Erythroblast (primary cell): ENCODE results near the gene IL7R.

Experiments used
- GATA1 ChIP-seq: IDR thresholded peaks from 2 replicates; pipeline ENCODE4 v1.6.1; 2011; ENCODE audit warnings: low read depth, mild to moderate bottlenecking, control low read depth, low read length, moderate library complexity
- POLR2A ChIP-seq: IDR thresholded peaks from 2 replicates; pipeline ENCODE4 v1.6.1; 2011; ENCODE audit warnings: mild to moderate bottlenecking, low read length

- TF ChIP-seq POLR2A: no peak
- TF ChIP-seq GATA1: no peak
Observed at GRCh38 chr5:35860686-35861085, 4.0 kb downstream of the IL7R start.
